Heart left ventricle (tissue), 16 donors: ENCODE data around the gene BCL2L12. TPM values are rescaled to one million over a fixed set of nuclear protein-coding genes. Genes with fewer than 3 reads are reported as not detected.
"Not testable (repeated sequence)": the region's sequence is repeated elsewhere in the genome, so short reads cannot be mapped to it uniquely, and the experiment has no call there.

Experiments used
- ATAC-seq, 4 donors: fragments of 200-7000 bp; cut with Tn5 transposase; one replicate each; pipeline ENCODE4 v1.9.1; 2020 to 2022; ENCODE audit warnings: moderate library complexity in 4 of 4, mild to moderate bottlenecking in 3 of 4, moderate number of reproducible peaks in 1 of 4
- DNase-seq, 5 donors: peaks; one replicate each; pipeline ENCODE4 v3.0.0-alpha.2; 2020
- H3K27ac ChIP-seq, 12 donors: fragments of 200-600 bp; sonication (generic) in 4 of 12; one replicate each; pipeline versions ENCODE4 v1.5.0 to v1.8.0; 2016 to 2022; ENCODE audit warnings: mild to moderate bottlenecking in 2 of 12
- H3K27me3 ChIP-seq, 9 donors: fragments of 200-600 bp; sonication (generic) in 2 of 9; one replicate each; pipeline versions ENCODE4 v1.5.1 to v1.8.0; 2016 to 2022; ENCODE audit warnings: mild to moderate bottlenecking in 3 of 9
- H3K36me3 ChIP-seq, 9 donors: fragments of 200-600 bp; sonication (generic) in 2 of 9; one replicate each; pipeline versions ENCODE4 v1.5.0 to v1.8.0; 2018 to 2022; ENCODE audit warnings: mild to moderate bottlenecking in 2 of 9
- H3K4me1 ChIP-seq, 12 donors: fragments of 200-600 bp; sonication (generic) in 4 of 12; one replicate each; pipeline versions ENCODE4 v1.5.0 to v1.8.0; 2016 to 2022; ENCODE audit warnings: mild to moderate bottlenecking in 3 of 12
- H3K4me3 ChIP-seq, 12 donors: fragments of 200-600 bp; sonication (generic) in 4 of 12; one replicate each; pipeline versions ENCODE4 v1.5.0 to v1.8.0; 2017 to 2022; ENCODE audit warnings: mild to moderate bottlenecking in 9 of 12, moderate library complexity in 4 of 12
- H3K9me3 ChIP-seq, 12 donors: fragments of 200-600 bp; sonication (generic) in 4 of 12; one replicate each; pipeline versions ENCODE4 v1.5.0 to v1.8.0; 2016 to 2022; ENCODE audit warnings: mild to moderate bottlenecking in 1 of 12
- POLR2A ChIP-seq, 2 donors: fragments of 450-650 bp; IDR thresholded peaks; one replicate each; pipeline ENCODE4 v1.6.1; 2017; ENCODE audit warnings: antibody characterized with exemption in 2 of 2, mild to moderate bottlenecking in 2 of 2, moderate library complexity in 2 of 2
- WGBS, 4 donors: extraction: QIAGEN DNeasy Blood & Tissue Kit in 2 of 4; methylation state at CpG; one replicate each; pipeline versions ENCODE4 v1.1.5 to v1.1.7; 2013 to 2018; 5-methylcytosine and 5-hydroxymethylcytosine counted together
- intact Hi-C, 10 donors: fragments of 100-400 bp; cut with DNase I; formaldehyde crosslinking; loops; one replicate each; pipeline versions ENCODE4 v1.11.1 to v1.14.2; 2022
- long read RNA-seq, 3 donors: library from polyadenylated mRNA; unstranded; transcript quantifications; one replicate each; pipeline ENCODE4 v2.0.0, GENCODE V29; 2020 to 2021
- polyA plus RNA-seq, 2 donors: library from polyadenylated mRNA; stranded (reverse); fragments of 200-250 nt; gene quantifications; one replicate each; pipeline ENCODE4 v1.2.3, GENCODE V29; 2013
- total RNA-seq, 9 donors: library from RNA; depleted of rRNA in 2 of 9; stranded (reverse); fragments of >200 nt in 2 of 9; fragmentation: NEBNext Ultra II Directional in 3 of 9; extraction: Animal tissue kit (Norgen Biotek cat#: 25700) in 3 of 9; gene quantifications; one replicate each; pipeline versions ENCODE4 v1.1.0 to v1.2.4, GENCODE V29; 2016 to 2023
- TF ChIP-seq, protein P1 (sequence below), 12 donors: fragments of 200-600 bp; sonication (generic) in 4 of 12; IDR thresholded peaks; one replicate each; pipeline versions ENCODE4 v1.5.0 to v1.8.0; 2018 to 2022; ENCODE audit warnings: antibody characterized with exemption in 12 of 12, mild to moderate bottlenecking in 5 of 12
- donor health status: ischemic (EF 13 %, LVEDD 7.1; RV severe dilation, severe dysfunction).
- donor health status: healthy with polysubstance abuse.
- donor health status: DM: no; HTN: yes; CAD: no.
- donor health status: DM: no; HTN: no; CAD: no.
- donor health status: ischemic (EF 25% LVEDD 6.9; RV normal size, moderate dysfunction).
- donor health status: ischemic (EF 25% LVEDD 5.7; RV mildly dilated, moderate dysfunction).
- donor health status: healthy.
- donor health status: DM: yes; HTN: yes; CAD: no.
- donor health status: ischemic (EF 35%, LVEDD 5.7; RV mildly dilated, moderate dysfunction).
- donor health status: nonischemic (EF 11% LVEDD 7.7; RV severe dilation, severe dysfunction).
- donor health status: DM: yes; HTN: yes; CAD: no.
- donor health status: PGD.
- donor health status: ischemic (EF 29% LVEDD 5.4; RV normal size, mild dysfunction).
- donor health status: nonischemic (EF 23%, LVEDD 6.1; RV moderate dilation, normal function).

The BCL2L12 gene, protein sequence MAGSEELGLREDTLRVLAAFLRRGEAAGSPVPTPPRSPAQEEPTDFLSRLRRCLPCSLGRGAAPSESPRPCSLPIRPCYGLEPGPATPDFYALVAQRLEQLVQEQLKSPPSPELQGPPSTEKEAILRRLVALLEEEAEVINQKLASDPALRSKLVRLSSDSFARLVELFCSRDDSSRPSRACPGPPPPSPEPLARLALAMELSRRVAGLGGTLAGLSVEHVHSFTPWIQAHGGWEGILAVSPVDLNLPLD
- total RNA-seq (10 to 100 TPM in 5 of 9 donors, 1 to 10 TPM in 4; 5.9 to 15.9 (median 10.0) TPM), polyA plus RNA-seq (10 to 100 TPM; 14.2 to 18.6 TPM)
- long read RNA-seq, donor 1, partial matches to known transcripts = 2 of 7 reads
- long read RNA-seq, donor 1, other reads (novel, unspliced or antisense) = 1 of 7 reads
- long read RNA-seq, donor 2, partial matches to known transcripts = 4 of 7 reads
- long read RNA-seq, donor 2, other reads (novel, unspliced or antisense) = 0 of 7 reads
- long read RNA-seq, donor 3, partial matches to known transcripts = 0 of 3 reads
- long read RNA-seq, donor 3, other reads (novel, unspliced or antisense) = 0 of 3 reads

DNA sequence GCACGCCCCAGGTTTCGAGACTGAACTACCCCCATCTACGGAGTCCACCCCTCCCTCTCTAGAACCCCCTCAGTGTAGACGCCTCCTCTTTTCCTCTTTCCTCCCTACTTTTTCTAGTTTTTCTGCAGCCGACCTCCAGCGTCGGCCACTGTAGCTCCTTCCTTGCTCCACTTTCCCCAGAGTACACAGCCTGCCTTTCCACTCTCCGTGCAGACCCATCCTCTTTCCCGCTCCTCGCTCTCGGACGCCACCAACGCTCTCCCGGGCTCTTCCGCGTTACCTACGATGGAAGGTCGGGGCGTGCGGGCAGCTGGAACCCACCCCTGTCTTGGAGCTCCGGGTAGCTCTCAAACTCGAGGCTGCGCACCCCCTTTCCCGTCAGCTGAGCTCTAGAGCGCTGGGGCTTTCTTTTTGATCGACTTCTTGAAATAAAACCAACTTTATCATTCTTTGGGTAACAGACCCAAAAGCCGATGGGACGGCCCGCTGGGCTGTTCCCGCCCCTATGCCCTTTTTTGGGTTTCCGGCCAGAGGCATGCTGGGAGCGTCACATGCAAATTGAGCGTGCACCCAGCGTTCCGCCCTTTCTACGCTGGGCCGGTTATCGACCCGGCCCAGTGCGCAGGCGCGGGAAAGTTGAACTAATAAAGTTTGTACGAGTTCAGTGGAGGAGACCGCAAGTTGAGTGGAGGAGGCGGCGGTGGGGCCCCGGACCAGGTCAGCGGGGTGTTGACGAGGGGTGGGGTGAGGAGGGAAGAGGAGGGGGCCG lies at the start of gene BCL2L12, which contains the start of gene IRF3:
BCL2L12 (plus strand) TSS at position 583 of the 769 bp plus-strand sequence. CDS start 760 bp downstream, outside the sequence.
IRF3 (minus strand) TSS at position 507 of the 769 bp plus-strand sequence. CDS start 1,019 bp downstream, outside the sequence.
- DNase-seq = peak; percentile 98 to 99 (median 98)
- H3K4me1 ChIP-seq = peaks cover 0 to 33% (median 17%) of the 10 kb centered on the region in 12 donors
- ATAC-seq = peak; percentile 91 to 96 (median 92)
- peak within 1 kb of the TSS; percentile 61 to 93 (median 76) for H3K4me3 ChIP-seq
- intact Hi-C loops = loop anchor here in 2 of 10 donors (2.0 to 5.0 kb wide), 2 partner anchors 75 to 168 kb away; partner anchors contain the start of genes PRR12 (in 1 of the 2) and RPS11 (in 1 of the 2)
- no peaks in the 10 kb centered on the region for H3K9me3 ChIP-seq
- H3K36me3 ChIP-seq = peaks cover 0 to 35% (median 25%) of the 10 kb centered on the region in 9 donors
- TF ChIP-seq, protein P1, sequence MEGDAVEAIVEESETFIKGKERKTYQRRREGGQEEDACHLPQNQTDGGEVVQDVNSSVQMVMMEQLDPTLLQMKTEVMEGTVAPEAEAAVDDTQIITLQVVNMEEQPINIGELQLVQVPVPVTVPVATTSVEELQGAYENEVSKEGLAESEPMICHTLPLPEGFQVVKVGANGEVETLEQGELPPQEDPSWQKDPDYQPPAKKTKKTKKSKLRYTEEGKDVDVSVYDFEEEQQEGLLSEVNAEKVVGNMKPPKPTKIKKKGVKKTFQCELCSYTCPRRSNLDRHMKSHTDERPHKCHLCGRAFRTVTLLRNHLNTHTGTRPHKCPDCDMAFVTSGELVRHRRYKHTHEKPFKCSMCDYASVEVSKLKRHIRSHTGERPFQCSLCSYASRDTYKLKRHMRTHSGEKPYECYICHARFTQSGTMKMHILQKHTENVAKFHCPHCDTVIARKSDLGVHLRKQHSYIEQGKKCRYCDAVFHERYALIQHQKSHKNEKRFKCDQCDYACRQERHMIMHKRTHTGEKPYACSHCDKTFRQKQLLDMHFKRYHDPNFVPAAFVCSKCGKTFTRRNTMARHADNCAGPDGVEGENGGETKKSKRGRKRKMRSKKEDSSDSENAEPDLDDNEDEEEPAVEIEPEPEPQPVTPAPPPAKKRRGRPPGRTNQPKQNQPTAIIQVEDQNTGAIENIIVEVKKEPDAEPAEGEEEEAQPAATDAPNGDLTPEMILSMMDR (IDR thresholded peaks at IDR 0.05) = no peak
- TF ChIP-seq POLR2A (IDR thresholded peaks at IDR 0.05) = peak in 1 of 2 donors; percentile 76
- no peaks in the 10 kb centered on the region for H3K27me3 ChIP-seq
- H3K27ac ChIP-seq = peak within 1 kb of the TSS; percentile 63 to 95 (median 87)
- 0 to 1% (median 1%) methylated on average over 50 of the region's 50 CpGs for WGBS, 4 donors

DNA sequence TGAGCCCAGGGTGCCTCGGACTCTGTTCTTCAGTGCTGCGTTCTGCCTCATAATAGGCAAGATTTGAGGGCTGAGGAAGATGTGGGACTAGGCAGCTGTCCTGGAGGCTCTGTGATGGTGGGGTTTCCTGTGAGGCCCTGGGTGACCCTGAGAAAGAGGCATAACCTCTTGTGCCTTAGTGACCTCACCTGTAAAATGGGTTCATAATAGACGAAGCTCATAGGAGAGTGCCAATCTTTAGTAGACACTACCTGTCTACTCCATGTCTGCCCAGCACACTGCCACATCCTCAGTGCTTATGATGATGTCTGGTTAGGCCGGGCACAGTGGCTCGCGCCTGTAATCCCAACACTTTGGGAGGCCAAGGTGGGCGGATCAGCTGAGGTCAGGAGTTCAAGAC lies 49.2 kb upstream of the BCL2L12 start:
- H3K4me3 ChIP-seq = no peak overlapping the region
- ATAC-seq = no peak
- H3K27ac ChIP-seq = no peak overlapping the region
- peaks cover 0 to 3% (median 0%) of the 10 kb centered on the region in 12 donors for H3K9me3 ChIP-seq
- intact Hi-C loops = no loop called here
- H3K36me3 ChIP-seq = peaks cover 0 to 68% (median 61%) of the 10 kb centered on the region in 9 donors
- no peak for DNase-seq
- H3K4me1 ChIP-seq = peaks cover 0 to 17% (median 2%) of the 10 kb centered on the region in 12 donors
- no peaks in the 10 kb centered on the region for H3K27me3 ChIP-seq
- WGBS, 4 donors = 95 to 98% (median 97%) methylated on average over 6 to 7 of the region's 7 CpGs
- TF ChIP-seq POLR2A (IDR thresholded peaks at IDR 0.05) = no peak
- TF ChIP-seq, protein P1 (IDR thresholded peaks at IDR 0.05) = no peak

DNA sequence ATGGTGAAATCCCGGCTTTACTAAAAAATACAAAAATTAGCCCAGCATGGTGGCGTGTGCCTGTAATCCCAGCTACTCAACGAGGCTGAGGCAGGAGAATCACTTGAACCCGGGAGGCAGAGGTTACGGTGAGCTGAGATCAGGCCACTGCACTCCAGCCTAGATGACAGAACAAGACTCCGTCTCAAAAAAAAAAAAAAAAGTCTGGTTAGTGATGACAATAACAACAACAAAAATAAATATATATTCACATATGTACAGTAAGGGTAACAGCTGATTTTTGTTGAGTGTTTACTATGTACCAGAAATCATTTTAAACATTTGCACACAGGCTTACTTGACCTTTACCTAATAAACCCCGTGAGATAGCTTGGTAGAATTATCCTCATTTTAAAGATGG lies 48.8 kb upstream of the BCL2L12 start:
- no peak overlapping the region for H3K4me3 ChIP-seq
- WGBS, 4 donors = 94 to 97% (median 94%) methylated on average over 7 of the region's 7 CpGs
- H3K4me1 ChIP-seq = peaks cover 0 to 17% (median 2%) of the 10 kb centered on the region in 12 donors
- TF ChIP-seq POLR2A (IDR thresholded peaks at IDR 0.05) = no peak
- TF ChIP-seq, protein P1 (IDR thresholded peaks at IDR 0.05) = no peak
- DNase-seq (no peak), ATAC-seq (no peak)
- H3K36me3 ChIP-seq = peaks cover 0 to 72% (median 65%) of the 10 kb centered on the region in 9 donors
- H3K27me3 ChIP-seq = no peaks in the 10 kb centered on the region
- H3K27ac ChIP-seq = no peak overlapping the region
- peaks cover 0 to 3% (median 0%) of the 10 kb centered on the region in 12 donors for H3K9me3 ChIP-seq
- intact Hi-C loops = no loop called here

DNA sequence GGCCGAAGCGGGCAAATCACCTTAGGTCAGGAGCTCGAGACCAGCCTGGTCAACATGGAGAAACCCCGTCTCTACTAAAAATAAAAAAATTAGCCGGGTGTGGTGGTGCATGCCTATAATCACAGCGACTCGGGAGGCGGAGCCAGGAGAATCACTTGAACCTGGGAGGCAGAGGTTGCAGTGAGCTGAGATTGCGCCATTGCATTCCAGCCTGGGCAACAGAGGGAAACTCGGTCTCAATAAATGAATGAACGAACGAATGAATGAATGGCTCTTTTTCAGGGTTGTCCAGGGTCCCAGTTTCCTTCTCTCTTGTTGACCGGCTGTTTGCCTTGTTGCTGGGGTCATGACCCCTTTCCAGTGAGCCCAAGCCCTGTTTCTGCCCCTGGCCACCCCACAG lies 47.9 kb upstream of the BCL2L12 start:
- WGBS, 4 donors = 91 to 96% (median 95%) methylated on average over 13 of the region's 13 CpGs

More for the DNA sequence above, 47.9 kb upstream of the BCL2L12 start:
- H3K27me3 ChIP-seq, DNase-seq, H3K9me3 ChIP-seq, intact Hi-C loops, ATAC-seq, H3K4me3 ChIP-seq, H3K27ac ChIP-seq: not testable (repeated sequence)
- H3K4me1 ChIP-seq = peaks cover 0 to 17% (median 0%) of the 10 kb centered on the region in 12 donors
- H3K36me3 ChIP-seq = peaks cover 0 to 79% (median 67%) of the 10 kb centered on the region in 9 donors
